GM12864 (cell line): ENCODE results near the gene CLSTN2.

Experiments
- DNase-seq: peaks from one replicate; pipeline ENCODE4 v3.0.0-alpha.2; 2011; ENCODE audit warnings: low read depth
- H3K4me3 ChIP-seq: 2 replicates; pipeline ENCODE4 v1.5.1; 2011; ENCODE audit warnings: mild to moderate bottlenecking, low read depth, low read length, control low read depth
- CTCF ChIP-seq: IDR thresholded peaks from 2 replicates; pipeline ENCODE4 v1.5.1; 2011; ENCODE audit warnings: low read depth, mild to moderate bottlenecking, moderate library complexity, low read length, control low read depth, inconsistent platforms; ENCODE audit errors: missing control alignments

CLSTN2 gene

GRCh38 chr3:140186421-140186920 is 251.5 kb downstream of the CLSTN2 start:
- no peak for TF ChIP-seq CTCF
- H3K4me3 ChIP-seq, result no peak overlapping the region
- DNase-seq, result no peak

- no peak for TF ChIP-seq CTCF
- no peak overlapping the region for H3K4me3 ChIP-seq
- no peak for DNase-seq
Observed at GRCh38 chr3:140187028-140187427, 252.0 kb downstream of the CLSTN2 start.

- no peak overlapping the region for H3K4me3 ChIP-seq
- DNase-seq, result no peak
- no peak for TF ChIP-seq CTCF
Observed at GRCh38 chr3:140187656-140188221, 252.8 kb downstream of the CLSTN2 start.

GRCh38 chr3:140188285-140188684 is 253.3 kb downstream of the CLSTN2 start:
- no peak for DNase-seq
- no peak for TF ChIP-seq CTCF

GRCh38 chr3:140189267-140189666 is 254.3 kb downstream of the CLSTN2 start:
- no peak for DNase-seq
- no peak overlapping the region for H3K4me3 ChIP-seq
- no peak for TF ChIP-seq CTCF

More at GRCh38 chr3:140188285-140188684, 253.3 kb downstream of the CLSTN2 start:
- H3K4me3 ChIP-seq, result no peak overlapping the region

GRCh38 chr3:140189976-140190375 is 255.0 kb downstream of the CLSTN2 start:
- DNase-seq, result no peak
- TF ChIP-seq CTCF, result no peak
- H3K4me3 ChIP-seq, result no peak overlapping the region

- TF ChIP-seq CTCF, result no peak
- DNase-seq, result no peak
- H3K4me3 ChIP-seq, result no peak overlapping the region
Observed at GRCh38 chr3:140196970-140197369, 262.0 kb downstream of the CLSTN2 start.
